DMS114 treated with DMSO at 0.1 percent for 48 hours (cell line): ENCODE measurements around the gene SLITRK1.

Experiments used
- DNase-seq: peaks from one replicate; lab custom pipeline; 2025; ENCODE audit not compliant: unreplicated experiment; lab: John Stamatoyannopoulos, UW

The SLITRK1 gene

DNA sequence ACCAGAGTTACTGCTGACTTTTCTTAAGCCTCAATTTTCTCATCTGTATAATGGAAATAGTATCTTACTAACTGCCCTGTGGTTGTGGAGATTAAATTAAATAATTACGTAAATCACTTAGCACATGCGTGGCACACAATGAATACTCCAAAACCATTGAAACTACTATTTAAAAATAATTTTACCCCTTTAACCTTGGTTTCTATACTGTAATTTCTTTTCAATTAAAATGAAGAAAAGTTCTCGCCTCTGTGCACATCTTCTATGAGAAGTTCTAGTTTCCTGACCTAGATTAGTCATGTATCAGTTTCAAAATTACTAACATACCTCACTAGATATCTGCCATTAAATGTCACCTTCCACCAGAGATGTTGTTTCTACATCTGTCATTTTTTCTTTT, 5.7 kb downstream of the SLITRK1 start:
- no peak for DNase-seq

- DNase-seq, result no peak
These were observed 14.6 kb downstream of the SLITRK1 start for GRCh38 chr13:83867708-83868107.

DNA sequence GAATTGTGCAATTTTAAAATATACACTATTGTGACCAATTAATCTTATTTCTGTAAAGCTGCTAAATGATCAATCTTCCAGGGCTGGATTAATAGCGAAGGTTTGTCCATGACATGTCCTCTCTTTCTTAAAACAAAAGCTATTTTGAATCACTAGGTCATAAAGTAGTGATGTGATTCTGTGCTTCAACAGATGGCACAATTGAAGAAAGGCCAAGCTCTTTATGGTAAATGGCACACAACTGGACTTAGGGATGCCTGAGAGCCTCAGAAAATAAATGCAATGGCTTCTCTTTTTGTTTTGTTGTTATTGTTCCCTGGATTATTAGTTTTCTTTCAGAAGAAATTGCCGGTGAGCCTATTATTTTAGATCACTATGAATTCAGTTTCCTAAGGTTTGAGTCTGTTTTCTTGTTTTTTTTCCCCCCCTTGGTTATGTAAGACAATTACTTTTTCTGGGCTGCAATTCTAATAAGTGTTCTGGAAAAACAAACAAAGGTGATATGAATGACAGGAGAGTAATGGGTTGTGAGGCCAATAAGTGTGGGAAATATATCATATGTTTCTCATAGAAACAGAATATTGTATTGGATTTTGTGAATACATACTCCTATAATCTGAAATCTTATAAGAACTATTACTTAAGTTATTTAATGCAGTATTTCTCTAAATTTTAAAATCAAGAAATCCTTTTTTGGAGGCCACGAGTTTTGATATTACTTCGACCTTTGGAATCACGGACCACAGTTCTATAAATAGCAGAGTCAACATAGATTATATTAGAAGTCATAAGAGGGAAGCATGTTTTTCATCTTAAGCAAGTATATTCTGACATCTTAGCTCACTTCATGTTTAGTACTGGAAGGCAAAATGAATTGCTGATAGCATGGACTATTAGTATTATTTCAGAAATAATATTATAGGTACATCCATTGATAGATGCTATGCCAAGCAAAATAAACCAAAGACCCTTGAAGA, 16.8 kb downstream of the SLITRK1 start:
- DNase-seq, result no peak

DNA sequence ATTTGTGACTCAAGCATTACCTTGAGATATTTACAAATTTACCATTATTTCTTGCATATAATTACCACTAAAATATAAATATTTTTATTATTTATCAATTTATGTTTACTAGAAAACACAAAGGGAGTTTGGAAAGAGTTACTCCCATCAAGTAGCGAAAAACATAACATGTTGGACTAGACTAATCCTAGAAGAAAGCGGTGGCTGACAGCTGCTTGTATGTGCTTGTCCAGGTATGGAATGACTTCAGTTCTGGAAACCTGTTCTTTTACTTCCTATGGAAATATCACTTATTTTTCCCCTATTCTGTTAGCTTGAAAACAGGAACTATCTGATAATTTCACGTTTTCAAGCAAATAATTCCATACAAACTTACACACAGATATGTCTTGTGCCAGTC, 28.5 kb downstream of the SLITRK1 start:
- no peak for DNase-seq

- DNase-seq, result no peak
These were observed 37.2 kb downstream of the SLITRK1 start for GRCh38 chr13:83845106-83845505.

DNA sequence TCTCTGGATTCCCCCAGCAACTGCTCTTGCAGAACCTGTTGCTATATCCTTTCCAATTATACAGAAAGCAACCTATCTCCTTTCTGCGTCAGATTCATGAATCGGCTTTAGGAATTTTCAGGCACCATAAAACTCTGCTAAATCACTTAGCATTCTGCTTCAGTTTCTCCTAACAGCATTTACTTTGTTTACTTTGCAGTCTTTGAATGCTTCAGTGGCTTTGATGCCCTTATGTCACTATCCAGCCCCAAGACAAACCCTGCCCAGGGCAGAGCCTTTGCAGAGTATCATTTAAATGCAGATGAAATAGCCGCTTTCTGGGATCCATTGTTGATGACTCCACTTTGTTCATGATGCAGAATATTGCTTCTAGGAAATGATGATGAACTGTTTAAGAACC, 43.1 kb downstream of the SLITRK1 start:
- no peak for DNase-seq

- DNase-seq, result no peak
These were observed 50.5 kb downstream of the SLITRK1 start for GRCh38 chr13:83831796-83832195.

DNA sequence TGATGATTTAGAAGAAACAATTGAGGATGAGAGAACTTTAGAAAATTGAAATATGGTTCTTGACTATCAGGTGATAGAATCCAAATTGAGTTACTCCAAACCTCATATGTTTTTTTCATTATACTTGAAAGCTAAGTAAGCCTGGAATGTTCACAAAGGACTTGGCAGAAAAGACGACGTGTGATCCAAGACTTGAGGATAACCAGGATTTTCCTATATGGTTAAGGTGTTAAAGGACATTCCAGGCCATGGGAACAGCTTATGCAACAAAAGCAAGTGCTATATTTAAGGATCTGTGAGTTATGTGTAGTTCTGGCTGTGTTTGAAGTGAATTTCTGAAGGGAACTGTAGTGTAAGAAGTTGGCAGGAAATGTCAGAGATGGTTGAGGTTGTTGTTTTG, 52.5 kb downstream of the SLITRK1 start:
- no peak for DNase-seq

GRCh38 chr13:83827338-83827737, 54.9 kb downstream of the SLITRK1 start:
- no peak for DNase-seq
